Skin of body (tissue), 2 donors: ENCODE results near the gene SMPDL3B. TPM values are rescaled to one million over a fixed set of nuclear protein-coding genes. Genes with fewer than 3 reads are reported as not detected.

Experiments
- DNase-seq: peaks from one replicate; lab custom pipeline; 2025; lab: John Stamatoyannopoulos, UW
- total RNA-seq: library from RNA; depleted of rRNA; stranded (reverse); fragments of >200 nt; gene quantifications from one replicate; pipeline ENCODE4 v1.2.3, GENCODE V29; 2014

SMPDL3B gene
- total RNA-seq, 1 donor from 2014 or later = 1.6 TPM

GRCh38 chr1:27940870-27941560, 6.2 kb downstream of the SMPDL3B start:
- DNase-seq = no peak

GRCh38 chr1:27941671-27942540, 7.1 kb downstream of the SMPDL3B start:
- no peak for DNase-seq

- no peak for DNase-seq
Measured at GRCh38 chr1:27945020-27945419, 10.2 kb downstream of the SMPDL3B start.

GRCh38 chr1:27949027-27949426, 14.2 kb downstream of the SMPDL3B start:
- no peak for DNase-seq

GRCh38 chr1:27951396-27951795, 16.6 kb downstream of the SMPDL3B start:
- no peak for DNase-seq

- no peak for DNase-seq
Measured at GRCh38 chr1:27952147-27952546, 17.3 kb downstream of the SMPDL3B start.

- no peak for DNase-seq
Measured at GRCh38 chr1:27954186-27954585, 19.4 kb downstream of the SMPDL3B start.

GRCh38 chr1:27955076-27955475, 20.3 kb downstream of the SMPDL3B start:
- DNase-seq = no peak

GRCh38 chr1:27956761-27957160, 22.0 kb downstream of the SMPDL3B start:
- DNase-seq = no peak

- DNase-seq = no peak
Measured at GRCh38 chr1:27957655-27958054, 22.9 kb downstream of the SMPDL3B start.

- DNase-seq = no peak
Measured at GRCh38 chr1:27958513-27958912, 23.7 kb downstream of the SMPDL3B start.

GRCh38 chr1:27959792-27960603, 25.2 kb downstream of the SMPDL3B start, which contains the start of gene XKR8:
XKR8 (plus strand) TSS chr1:27959973; CDS start chr1:27960070, 97 bp downstream.
- DNase-seq = peak; percentile 63

- DNase-seq = no peak
Measured at GRCh38 chr1:27960762-27961645, 26.2 kb downstream of the SMPDL3B start.

GRCh38 chr1:27961646-27962221, 26.9 kb downstream of the SMPDL3B start:
- DNase-seq = no peak

- no peak for DNase-seq
Measured at GRCh38 chr1:27963393-27963792, 28.6 kb downstream of the SMPDL3B start.

GRCh38 chr1:27966402-27967105, 31.8 kb downstream of the SMPDL3B start:
- DNase-seq = no peak

GRCh38 chr1:27967106-27967883, 32.5 kb downstream of the SMPDL3B start:
- DNase-seq = no peak

- DNase-seq = no peak
Measured at GRCh38 chr1:27967884-27968466, 33.2 kb downstream of the SMPDL3B start.

- DNase-seq = no peak
Measured at GRCh38 chr1:27968692-27969091, 33.9 kb downstream of the SMPDL3B start.
